Activated CD4-positive, alpha-beta memory T cell treated with anti-CD3 and anti-CD28 coated beads, Interleukin-2, amount 10 ng/mL, durations not matched to agents 7 days and 5 days (primary cell): ENCODE results near the gene HPCAL4. TPM values are rescaled to one million over a fixed set of nuclear protein-coding genes. Genes with fewer than 3 reads are reported as not detected.

Experiments used
- CTCF ChIA-PET: fragments of 350-600 bp; sonication (Branson Sonifier 250); formaldehyde crosslinking; loops from one replicate; lab custom pipeline; 2021; ENCODE audit warnings: antibody characterized with exemption, inconsistent platforms; lab: Charles Lee
- POLR2A ChIA-PET: fragments of 350-600 bp; sonication (Branson Sonifier 250); formaldehyde crosslinking; loops from one replicate; lab custom pipeline; 2021; ENCODE audit warnings: antibody characterized with exemption; lab: Charles Lee
- DNase-seq: peaks from one replicate; pipeline ENCODE4 v3.0.0-alpha.2; 2020
- H3K27ac Mint-ChIP-seq: one replicate; pipeline ENCODE4 v1.8.0; 2021; ENCODE audit warnings: mild to moderate bottlenecking, mixed read lengths
- H3K27me3 Mint-ChIP-seq: one replicate; pipeline ENCODE4 v1.8.0; 2021; ENCODE audit warnings: mixed read lengths
- H3K36me3 Mint-ChIP-seq: one replicate; pipeline ENCODE4 v1.8.0; 2021; ENCODE audit warnings: low read depth, mixed read lengths
- H3K4me1 Mint-ChIP-seq: one replicate; pipeline ENCODE4 v1.8.0; 2021; ENCODE audit warnings: mixed read lengths
- H3K4me3 Mint-ChIP-seq: one replicate; pipeline ENCODE4 v1.8.0; 2021; ENCODE audit warnings: mild to moderate bottlenecking, mixed read lengths
- H3K9me3 Mint-ChIP-seq: one replicate; pipeline ENCODE4 v1.8.0; 2021; ENCODE audit warnings: mixed read lengths
- total RNA-seq, 2 experiments: library from RNA; stranded (reverse); gene quantifications; one replicate each; pipeline ENCODE4 v1.2.3, GENCODE V29; 2021

HPCAL4 gene
- total RNA-seq, 2 experiments from 2014 or later, result 2.4 to 2.6 TPM

GRCh38 chr1:39671793-39672550 is 19.3 kb downstream of the HPCAL4 start, which contains the start of gene NT5C1A:
TSS of gene NT5C1A (minus strand) at chr1:39672107. CDS start at chr1:39672038, 69 bp downstream.
- DNase-seq, result no peak
- ChIA-PET POLR2A (interaction anchor here (1.0 to 2.3 kb wide), 4 partner anchors 9 to 20 kb away, joined by 4 to 6 read pairs (median 4); partner anchors contain the start of gene HPCAL4), CTCF (interaction anchor here (0.5 to 17.8 kb wide), 10 partner anchors 9 to 467 kb away, joined by 3 to 202 read pairs (median 4); partner anchors contain the start of gene HPCAL4)
- Mint-ChIP-seq H3K4me3 (peak within 1 kb of the TSS; percentile 2), H3K9me3 (no peaks in the 10 kb centered on the region), H3K4me1 (peaks cover 11% of the 10 kb centered on the region), H3K27me3 (peaks cover 31% of the 10 kb centered on the region), H3K36me3 (no peaks in the 10 kb centered on the region), H3K27ac (no peak within 1 kb of the TSS)

- ChIA-PET CTCF (interaction anchor here (0.7 to 17.8 kb wide), 6 partner anchors 15 to 467 kb away, joined by 3 to 202 read pairs (median 4); partner anchors contain the start of gene HPCAL4), POLR2A (interaction anchor here (1.1 to 2.3 kb wide), 4 partner anchors 10 to 13 kb away, joined by 4 to 8 read pairs (median 5); no protein-coding TSS in a partner anchor)
- Mint-ChIP-seq H3K4me3 (no peak overlapping the region), H3K4me1 (peaks cover 17% of the 10 kb centered on the region), H3K36me3 (no peaks in the 10 kb centered on the region), H3K27me3 (peaks cover 31% of the 10 kb centered on the region), H3K9me3 (no peaks in the 10 kb centered on the region), H3K27ac (no peak overlapping the region)
- no peak for DNase-seq
Observed at GRCh38 chr1:39671433-39671792, 19.8 kb downstream of the HPCAL4 start.

GRCh38 chr1:39670689-39671088 is 20.5 kb downstream of the HPCAL4 start:
- Mint-ChIP-seq H3K4me3 (no peak overlapping the region), H3K27me3 (peaks cover 31% of the 10 kb centered on the region)
- POLR2A ChIA-PET, result interaction anchor here (1.4 to 2.3 kb wide), 3 partner anchors 10 to 14 kb away, joined by 4 to 8 read pairs (median 6); no protein-coding TSS in a partner anchor

GRCh38 chr1:39668894-39669293 is 22.3 kb downstream of the HPCAL4 start:
- Mint-ChIP-seq H3K27me3 (peaks cover 28% of the 10 kb centered on the region), H3K36me3 (no peaks in the 10 kb centered on the region), H3K9me3 (no peaks in the 10 kb centered on the region), H3K4me3 (no peak overlapping the region), H3K4me1 (peaks cover 22% of the 10 kb centered on the region), H3K27ac (no peak overlapping the region)
- DNase-seq, result no peak
- ChIA-PET POLR2A (interaction anchor here (1.4 kb wide), 1 partner anchor 15 kb away, joined by 4 read pairs; no protein-coding TSS in a partner anchor), CTCF (interaction anchor here (2.1 to 17.8 kb wide), 3 partner anchors 13 to 131 kb away, joined by 5 to 202 read pairs (median 10); no protein-coding TSS in a partner anchor)

More at GRCh38 chr1:39670689-39671088, 20.5 kb downstream of the HPCAL4 start:
- Mint-ChIP-seq H3K9me3 (no peaks in the 10 kb centered on the region), H3K27ac (no peak overlapping the region), H3K36me3 (no peaks in the 10 kb centered on the region), H3K4me1 (peaks cover 22% of the 10 kb centered on the region)
- CTCF ChIA-PET, result interaction anchor here (0.5 to 17.8 kb wide), 8 partner anchors 14 to 299 kb away, joined by 3 to 202 read pairs (median 4); no protein-coding TSS in a partner anchor
- DNase-seq, result no peak

GRCh38 chr1:39668111-39668510 is 23.1 kb downstream of the HPCAL4 start:
- Mint-ChIP-seq H3K4me3 (no peak overlapping the region), H3K36me3 (no peaks in the 10 kb centered on the region), H3K4me1 (peaks cover 22% of the 10 kb centered on the region), H3K27ac (no peak overlapping the region), H3K27me3 (peaks cover 28% of the 10 kb centered on the region), H3K9me3 (no peaks in the 10 kb centered on the region)
- no peak for DNase-seq
- POLR2A ChIA-PET, result no interaction called here
- CTCF ChIA-PET, result interaction anchor here (1.0 to 17.8 kb wide), 3 partner anchors 12 to 64 kb away, joined by 3 to 202 read pairs (median 10); no protein-coding TSS in a partner anchor

- peak overlapping the region; percentile 4 for H3K27ac Mint-ChIP-seq
- no peaks in the 10 kb centered on the region for H3K9me3 Mint-ChIP-seq
- H3K36me3 Mint-ChIP-seq, result no peaks in the 10 kb centered on the region
- POLR2A ChIA-PET, result interaction anchor here (0.6 to 0.7 kb wide), 2 partner anchors 25 to 666 kb away, joined by 3 read pairs; partner anchors contain the start of gene HPCAL4
- CTCF ChIA-PET, result interaction anchor here (1.0 to 17.8 kb wide), 3 partner anchors 10 to 60 kb away, joined by 4 to 202 read pairs (median 10); no protein-coding TSS in a partner anchor
- H3K27me3 Mint-ChIP-seq, result peaks cover 19% of the 10 kb centered on the region
- peaks cover 21% of the 10 kb centered on the region for H3K4me1 Mint-ChIP-seq
- H3K4me3 Mint-ChIP-seq, result no peak overlapping the region
- peak; percentile 25 for DNase-seq
Observed at GRCh38 chr1:39666772-39667171, 24.5 kb downstream of the HPCAL4 start.

- CTCF ChIA-PET, result no interaction called here
Observed at GRCh38 chr1:39663559-39663958, 27.7 kb downstream of the HPCAL4 start.

GRCh38 chr1:39662861-39663260 is 28.4 kb downstream of the HPCAL4 start:
- H3K4me1 Mint-ChIP-seq, result peaks cover 19% of the 10 kb centered on the region
- H3K9me3 Mint-ChIP-seq, result no peaks in the 10 kb centered on the region
- H3K36me3 Mint-ChIP-seq, result no peaks in the 10 kb centered on the region
- H3K4me3 Mint-ChIP-seq, result no peak overlapping the region
- ChIA-PET POLR2A (no interaction called here), CTCF (no interaction called here)
- DNase-seq, result no peak
- H3K27ac Mint-ChIP-seq, result no peak overlapping the region
- no peaks in the 10 kb centered on the region for H3K27me3 Mint-ChIP-seq

More at GRCh38 chr1:39663559-39663958, 27.7 kb downstream of the HPCAL4 start:
- POLR2A ChIA-PET, result no interaction called here
- no peaks in the 10 kb centered on the region for H3K36me3 Mint-ChIP-seq
- H3K4me3 Mint-ChIP-seq, result no peak overlapping the region
- H3K4me1 Mint-ChIP-seq, result peaks cover 18% of the 10 kb centered on the region
- H3K27me3 Mint-ChIP-seq, result no peaks in the 10 kb centered on the region
- no peak overlapping the region for H3K27ac Mint-ChIP-seq
- DNase-seq, result no peak
- H3K9me3 Mint-ChIP-seq, result no peaks in the 10 kb centered on the region

GRCh38 chr1:39659538-39659937 is 31.7 kb downstream of the HPCAL4 start:
- Mint-ChIP-seq H3K9me3 (no peaks in the 10 kb centered on the region), H3K36me3 (no peaks in the 10 kb centered on the region), H3K27ac (no peak overlapping the region), H3K4me1 (peaks cover 3% of the 10 kb centered on the region), H3K27me3 (peaks cover under 1% of the 10 kb centered on the region), H3K4me3 (no peak overlapping the region)
- DNase-seq, result no peak
- CTCF ChIA-PET, result interaction anchor here (0.8 to 10.7 kb wide), 10 partner anchors 12 to 139 kb away, joined by 3 to 229 read pairs (median 5); partner anchors contain the start of genes NT5C1A and PABPC4
- POLR2A ChIA-PET, result interaction anchor here (0.5 kb wide), 1 partner anchor 323 kb away, joined by 3 read pairs; no protein-coding TSS in a partner anchor

- ChIA-PET CTCF (interaction anchor here (0.9 to 10.7 kb wide), 14 partner anchors 12 to 140 kb away, joined by 3 to 229 read pairs (median 7); partner anchors contain the start of genes HPCAL4, NT5C1A and PABPC4), POLR2A (interaction anchor here (1.7 to 1.9 kb wide), 2 partner anchors 11 to 34 kb away, joined by 3 to 8 read pairs; no protein-coding TSS in a partner anchor)
- H3K4me3 Mint-ChIP-seq, result no peak overlapping the region
- peaks cover 4% of the 10 kb centered on the region for H3K4me1 Mint-ChIP-seq
- no peaks in the 10 kb centered on the region for H3K36me3 Mint-ChIP-seq
- no peaks in the 10 kb centered on the region for H3K9me3 Mint-ChIP-seq
- H3K27me3 Mint-ChIP-seq, result peaks cover 5% of the 10 kb centered on the region
- no peak for DNase-seq
- H3K27ac Mint-ChIP-seq, result no peak overlapping the region
Observed at GRCh38 chr1:39659110-39659509, 32.1 kb downstream of the HPCAL4 start.

- ChIA-PET POLR2A (interaction anchor here (1.6 to 1.9 kb wide), 3 partner anchors 12 to 52 kb away, joined by 3 to 8 read pairs (median 5); no protein-coding TSS in a partner anchor), CTCF (interaction anchor here (0.6 to 10.7 kb wide), 33 partner anchors 8 to 594 kb away, joined by 3 to 229 read pairs (median 5); partner anchors contain the start of genes BMP8B, HPCAL4 and NT5C1A)
- no peak overlapping the region for H3K27ac Mint-ChIP-seq
- peak; percentile 72 for DNase-seq
- H3K9me3 Mint-ChIP-seq, result no peaks in the 10 kb centered on the region
- H3K4me1 Mint-ChIP-seq, result peaks cover 12% of the 10 kb centered on the region
- H3K4me3 Mint-ChIP-seq, result peak overlapping the region; percentile 28
- peaks cover 7% of the 10 kb centered on the region for H3K27me3 Mint-ChIP-seq
- no peaks in the 10 kb centered on the region for H3K36me3 Mint-ChIP-seq
Observed at GRCh38 chr1:39657923-39658485, 33.2 kb downstream of the HPCAL4 start.

GRCh38 chr1:39657402-39657801 is 33.8 kb downstream of the HPCAL4 start:
- no peak overlapping the region for H3K27ac Mint-ChIP-seq
- H3K9me3 Mint-ChIP-seq, result no peaks in the 10 kb centered on the region
- peaks cover 12% of the 10 kb centered on the region for H3K4me1 Mint-ChIP-seq
- POLR2A ChIA-PET, result interaction anchor here (1.6 to 1.9 kb wide), 3 partner anchors 13 to 51 kb away, joined by 3 to 8 read pairs (median 5); no protein-coding TSS in a partner anchor
- CTCF ChIA-PET, result interaction anchor here (0.6 to 10.7 kb wide), 28 partner anchors 8 to 595 kb away, joined by 3 to 229 read pairs (median 5); partner anchors contain the start of genes BMP8B, HPCAL4 and NT5C1A
- H3K36me3 Mint-ChIP-seq, result no peaks in the 10 kb centered on the region
- no peak overlapping the region for H3K4me3 Mint-ChIP-seq
- DNase-seq, result no peak
- peaks cover 7% of the 10 kb centered on the region for H3K27me3 Mint-ChIP-seq
